Panc1 (cell line): ENCODE results near the gene E2F6. TPM values are rescaled to one million over a fixed set of nuclear protein-coding genes. Genes with fewer than 3 reads are reported as not detected.

ENCODE experiments used
- ATAC-seq: fragments of 200-7000 bp; cut with Tn5 transposase; 2 replicates; pipeline ENCODE4 v1.9.1; 2020; ENCODE audit warnings: mild to moderate bottlenecking, moderate library complexity
- Bru-seq: library from RNA; stranded (reverse); fragments of 400-500 nt; gene quantifications from one replicate; lab custom pipeline; 2021; lab: Mats Ljungman, UMichigan
- BruChase-seq, 2 experiments: library from RNA; stranded (reverse); fragments of 400-500 nt; gene quantifications; one replicate each; lab custom pipeline; 2021; lab: Mats Ljungman, UMichigan
- BruUV-seq: library from RNA; stranded (reverse); fragments of 400-500 nt; replicated peaks from 2 replicates; lab custom pipeline; 2021; lab: Mats Ljungman, UMichigan
- CTCF ChIA-PET: fragments of 300-600 bp; sonication (Branson Sonifier 250); formaldehyde crosslinking; loops from one replicate; lab custom pipeline; 2022; ENCODE audit warnings: antibody characterized with exemption; lab: Charles Lee
- POLR2A ChIA-PET: fragments of 300-600 bp; sonication (Branson Sonifier 250); formaldehyde crosslinking; loops from one replicate; lab custom pipeline; 2022; ENCODE audit warnings: antibody characterized with exemption; lab: Charles Lee
- DNase-seq: peaks from one replicate; pipeline ENCODE4 v3.0.0-alpha.2; 2010; ENCODE audit warnings: low read depth, low spot score
- H3K27ac ChIP-seq: 2 replicates; pipeline ENCODE4 v1.5.1; 2011; ENCODE audit warnings: mild to moderate bottlenecking, low read length, inconsistent platforms
- H3K27me3 ChIP-seq: fragments of 200-500 bp; sonication (Bioruptor generic); 2 replicates; pipeline ENCODE4 v1.6.0; 2014; ENCODE audit warnings: low read length, inconsistent platforms; ENCODE audit not compliant: control insufficient read depth, insufficient read depth
- H3K36me3 ChIP-seq: fragments of 200-500 bp; sonication (Bioruptor generic); 2 replicates; pipeline ENCODE4 v1.5.1; 2014; ENCODE audit warnings: inconsistent platforms, mild to moderate bottlenecking, low read length, moderate library complexity; ENCODE audit not compliant: control insufficient read depth, insufficient read depth
- H3K4me1 ChIP-seq: 2 replicates; pipeline ENCODE4 v1.5.1; 2011; ENCODE audit warnings: inconsistent platforms, mild to moderate bottlenecking, low read length, moderate library complexity; ENCODE audit not compliant: control insufficient read depth, insufficient read depth
- H3K4me3 ChIP-seq, 2 experiments: 2 replicates each; pipeline ENCODE4 v1.5.1; 2011 to 2012; ENCODE audit warnings: low read depth in 2 of 2, low read length in 2 of 2, mild to moderate bottlenecking in 2 of 2, inconsistent platforms in 1 of 2, moderate library complexity in 1 of 2
- H3K9me3 ChIP-seq: fragments of 200-500 bp; sonication (Bioruptor generic); 2 replicates; pipeline ENCODE4 v1.5.1; 2014; ENCODE audit warnings: low read depth, mild to moderate bottlenecking, inconsistent platforms, low read length, moderate library complexity; ENCODE audit not compliant: control insufficient read depth, insufficient read depth
- CTCF ChIP-seq: fragments of 450-650 bp; IDR thresholded peaks from 2 replicates; pipeline ENCODE4 v1.5.1; 2017; ENCODE audit warnings: mild to moderate bottlenecking
- POLR2AphosphoS5 ChIP-seq: IDR thresholded peaks from 2 replicates; pipeline ENCODE4 v1.6.1; 2012; ENCODE audit warnings: mild to moderate bottlenecking, low read depth, low read length, moderate library complexity
- SIN3A ChIP-seq: IDR thresholded peaks from 2 replicates; pipeline ENCODE4 v1.6.1; 2012; ENCODE audit warnings: low read depth, mild to moderate bottlenecking, low read length, moderate library complexity, borderline replicate concordance; ENCODE audit not compliant: insufficient read depth
- TCF7L2 ChIP-seq: IDR thresholded peaks from 2 replicates; pipeline ENCODE4 v1.6.1; 2011; ENCODE audit warnings: mild to moderate bottlenecking, low read depth, low read length, inconsistent platforms
- in situ Hi-C: cut with HindIII; loops from 2 replicates; pipeline ENCODE4 v1.10.0; 2016; ENCODE audit warnings: low sequenced_read_pairs, low pct_unique_long_range_greater_than_20kb
- intact Hi-C: fragments of 100-400 bp; cut with micrococcal nuclease; formaldehyde crosslinking; loops from one replicate; pipeline ENCODE4 v1.10.0; 2022; ENCODE audit not compliant: unreplicated experiment
- long read RNA-seq: library from polyadenylated mRNA; unstranded; transcript quantifications from one replicate; pipeline ENCODE4 v2.0.0, GENCODE V29; 2021; ENCODE audit not compliant: unreplicated experiment
- polyA plus RNA-seq: library from polyadenylated mRNA; unstranded; fragments of >200 nt; gene quantifications from one replicate; pipeline ENCODE4 v1.2.1, GENCODE V29; 2012; ENCODE audit warnings: missing spikeins; ENCODE audit not compliant: insufficient read length
- total RNA-seq: library from RNA; stranded (reverse); gene quantifications from one replicate; pipeline ENCODE4 v1.2.1, GENCODE V29; 2021; ENCODE audit not compliant: unreplicated experiment
- TF ChIP-seq, protein P1 (sequence below), 2 experiments: IDR thresholded peaks; 2 replicates each; pipeline ENCODE4 v1.6.1; 2011 to 2012; ENCODE audit warnings: low read depth in 2 of 2, control low read depth in 1 of 2, low read length in 1 of 2, mild to moderate bottlenecking in 1 of 2, moderate library complexity in 1 of 2; ENCODE audit not compliant: insufficient read depth in 1 of 2

Gene E2F6, protein sequence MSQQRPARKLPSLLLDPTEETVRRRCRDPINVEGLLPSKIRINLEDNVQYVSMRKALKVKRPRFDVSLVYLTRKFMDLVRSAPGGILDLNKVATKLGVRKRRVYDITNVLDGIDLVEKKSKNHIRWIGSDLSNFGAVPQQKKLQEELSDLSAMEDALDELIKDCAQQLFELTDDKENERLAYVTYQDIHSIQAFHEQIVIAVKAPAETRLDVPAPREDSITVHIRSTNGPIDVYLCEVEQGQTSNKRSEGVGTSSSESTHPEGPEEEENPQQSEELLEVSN
- 23.9 TPM for total RNA-seq
- polyA plus RNA-seq, result 18.8 TPM
- percentile 94 among the genes with signal in this experiment for Bru-seq, nascent RNA
- BruChase-seq, experiment 1, labeled RNA remaining after a 2-hour chase, result percentile 93 among the genes with signal in this experiment
- percentile 78 among the genes with signal in this experiment for BruChase-seq, experiment 2, labeled RNA remaining after a 6-hour chase
- long read RNA-seq, transcript E2F6-205 (8 exons, 1,253 nt), result minor isoform, 13 of 68 reads
- long read RNA-seq, transcript E2F6-202 (7 exons, 3,218 nt), result major isoform, 25 of 68 reads
- long read RNA-seq, transcript E2F6-212 (6 exons, 3,191 nt), result minor isoform, 7 of 68 reads
- long read RNA-seq, partial matches to known transcripts, result 2 of 68 reads
- long read RNA-seq, other reads (novel, unspliced or antisense), result 17 of 68 reads

DNA sequence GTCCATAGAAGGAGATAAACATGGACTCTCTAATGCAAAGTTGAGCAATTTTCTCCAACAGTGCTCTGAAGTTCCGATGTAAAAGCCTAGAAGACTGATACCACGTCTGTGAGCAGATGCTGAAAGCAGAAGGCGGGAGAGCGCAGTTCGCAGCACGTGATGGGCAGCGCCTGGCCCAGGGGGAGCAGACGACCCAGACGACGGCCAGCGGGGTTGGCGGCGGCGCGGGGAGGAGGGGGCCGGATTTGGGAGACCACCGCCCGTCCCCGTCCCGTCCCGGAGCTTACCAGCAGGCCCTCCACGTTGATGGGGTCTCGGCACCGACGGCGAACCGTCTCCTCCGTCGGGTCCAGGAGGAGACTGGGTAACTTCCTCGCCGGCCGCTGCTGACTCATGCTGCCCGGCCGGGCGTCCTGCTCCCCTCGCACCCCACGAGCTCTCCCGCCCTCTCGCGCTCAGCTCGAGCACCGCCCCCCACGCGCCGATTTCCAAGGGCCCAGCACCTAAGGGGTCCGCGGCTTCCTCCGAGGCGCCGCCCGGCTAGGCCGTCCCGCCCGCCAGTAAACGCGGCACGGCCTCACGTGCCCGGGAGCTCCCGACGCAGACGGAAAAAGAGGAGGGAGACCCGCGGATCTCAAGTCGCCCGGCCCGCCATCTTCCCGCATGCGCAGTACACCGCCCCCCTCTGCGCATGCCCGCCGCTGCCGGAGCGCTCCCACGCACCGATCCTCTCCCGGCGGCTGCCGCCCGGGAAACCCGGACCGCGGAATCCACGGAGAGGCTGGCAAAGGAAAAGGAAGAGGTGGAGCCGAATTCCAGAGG, at the start of gene E2F6:
Gene E2F6, minus strand, starts transcription at position 677 of the 822 bp plus-strand sequence. Its CDS starts 282 bp downstream, at position 395.
- in situ Hi-C loops, result no loop called here
- peak; percentile 76; the same call in 1 of the 2 replicates for TF ChIP-seq POLR2AphosphoS5
- TF ChIP-seq, protein P1, sequence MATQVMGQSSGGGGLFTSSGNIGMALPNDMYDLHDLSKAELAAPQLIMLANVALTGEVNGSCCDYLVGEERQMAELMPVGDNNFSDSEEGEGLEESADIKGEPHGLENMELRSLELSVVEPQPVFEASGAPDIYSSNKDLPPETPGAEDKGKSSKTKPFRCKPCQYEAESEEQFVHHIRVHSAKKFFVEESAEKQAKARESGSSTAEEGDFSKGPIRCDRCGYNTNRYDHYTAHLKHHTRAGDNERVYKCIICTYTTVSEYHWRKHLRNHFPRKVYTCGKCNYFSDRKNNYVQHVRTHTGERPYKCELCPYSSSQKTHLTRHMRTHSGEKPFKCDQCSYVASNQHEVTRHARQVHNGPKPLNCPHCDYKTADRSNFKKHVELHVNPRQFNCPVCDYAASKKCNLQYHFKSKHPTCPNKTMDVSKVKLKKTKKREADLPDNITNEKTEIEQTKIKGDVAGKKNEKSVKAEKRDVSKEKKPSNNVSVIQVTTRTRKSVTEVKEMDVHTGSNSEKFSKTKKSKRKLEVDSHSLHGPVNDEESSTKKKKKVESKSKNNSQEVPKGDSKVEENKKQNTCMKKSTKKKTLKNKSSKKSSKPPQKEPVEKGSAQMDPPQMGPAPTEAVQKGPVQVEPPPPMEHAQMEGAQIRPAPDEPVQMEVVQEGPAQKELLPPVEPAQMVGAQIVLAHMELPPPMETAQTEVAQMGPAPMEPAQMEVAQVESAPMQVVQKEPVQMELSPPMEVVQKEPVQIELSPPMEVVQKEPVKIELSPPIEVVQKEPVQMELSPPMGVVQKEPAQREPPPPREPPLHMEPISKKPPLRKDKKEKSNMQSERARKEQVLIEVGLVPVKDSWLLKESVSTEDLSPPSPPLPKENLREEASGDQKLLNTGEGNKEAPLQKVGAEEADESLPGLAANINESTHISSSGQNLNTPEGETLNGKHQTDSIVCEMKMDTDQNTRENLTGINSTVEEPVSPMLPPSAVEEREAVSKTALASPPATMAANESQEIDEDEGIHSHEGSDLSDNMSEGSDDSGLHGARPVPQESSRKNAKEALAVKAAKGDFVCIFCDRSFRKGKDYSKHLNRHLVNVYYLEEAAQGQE (IDR thresholded peaks at IDR 0.05; ENCODE audit: insufficient read depth in 1 of 2, low read depth in 2 of 2, low read length in 1 of 2), result 0 out of 4 replicates have a peak, but pooled peaks of 1 of the 2 experiments have one; percentile 12
- TF ChIP-seq SIN3A, result peak; percentile 50; the same call in 1 of the 2 replicates
- TF ChIP-seq TCF7L2, result no peak
- DNase-seq, result peak; percentile 48
- H3K4me1 ChIP-seq, result peaks cover 12% of the 10 kb centered on the region
- H3K27me3 ChIP-seq, result no peaks in the 10 kb centered on the region
- H3K9me3 ChIP-seq, result no peaks in the 10 kb centered on the region
- ChIA-PET CTCF (interaction anchor here (0.7 to 1.3 kb wide), 2 partner anchors 100 to 117 kb away, joined by 3 read pairs; no protein-coding TSS in a partner anchor), POLR2A (interaction anchor here (0.6 to 0.7 kb wide), 2 partner anchors 125 to 1145 kb away, joined by 4 to 8 read pairs; no protein-coding TSS in a partner anchor)
- peak within 1 kb of the TSS; percentile 91 for H3K27ac ChIP-seq
- intact Hi-C loops, result no loop called here
- peaks cover 6% of the 10 kb centered on the region for H3K36me3 ChIP-seq
- peak; percentile 90 for ATAC-seq
- BruUV-seq, result no TSS peak
- H3K4me3 ChIP-seq, result peak within 1 kb of the TSS; percentile 77 to 82

- Histone ChIP-seq H3K9me3 (no peaks in the 10 kb centered on the region), H3K4me1 (no peaks in the 10 kb centered on the region), H3K27ac (no peak overlapping the region), H3K27me3 (0 out of 2 replicates have a peak, but pooled peaks cover 2% of the 10 kb centered on the region), H3K36me3 (no peaks in the 10 kb centered on the region), H3K4me3 (no peak overlapping the region)
- TF ChIP-seq CTCF (no peak), TCF7L2 (no peak), SIN3A (no peak), POLR2AphosphoS5 (no peak)
- TF ChIP-seq, protein P1 (IDR thresholded peaks at IDR 0.05; ENCODE audit: insufficient read depth in 1 of 2, low read depth in 2 of 2, low read length in 1 of 2), result no peak
- POLR2A ChIA-PET, result no interaction called here
- in situ Hi-C loops (no loop called here), intact Hi-C loops (no loop called here)
- CTCF ChIA-PET, result no interaction called here
- ATAC-seq (no peak), DNase-seq (no peak)
- BruUV-seq, result no TSS peak
Measured at GRCh38 chr2:11515490-11515981, 49.6 kb upstream of the E2F6 start.
